Smooth muscle cell of the brain vasculature (primary cell): Measurements from ENCODE around the gene AADACL3.

Source experiments
- DNase-seq: peaks from one replicate; pipeline ENCODE4 v3.0.0-alpha.2; 2012; ENCODE audit warnings: low read depth, low spot score

Gene AADACL3

DNA sequence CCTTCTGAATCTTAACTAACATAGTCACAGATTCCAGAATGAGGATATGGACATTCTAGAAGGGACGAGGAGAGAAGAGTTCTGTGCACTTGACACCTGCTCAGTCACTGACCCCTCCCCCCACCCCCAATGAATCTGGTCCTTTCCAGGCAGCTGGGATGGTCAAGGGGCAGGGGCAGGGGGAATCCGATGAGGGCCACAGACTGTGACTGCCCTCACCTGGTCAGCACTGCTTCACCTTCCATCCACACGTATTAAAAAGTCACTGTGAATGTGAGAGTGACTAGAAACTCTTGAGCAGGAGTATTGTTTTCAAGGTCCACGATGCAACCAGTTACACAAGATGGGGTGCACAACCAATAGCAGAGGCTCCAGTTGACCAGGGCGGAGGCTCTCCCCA, 48.1 kb downstream of the AADACL3 start:
- DNase-seq = no peak

DNA sequence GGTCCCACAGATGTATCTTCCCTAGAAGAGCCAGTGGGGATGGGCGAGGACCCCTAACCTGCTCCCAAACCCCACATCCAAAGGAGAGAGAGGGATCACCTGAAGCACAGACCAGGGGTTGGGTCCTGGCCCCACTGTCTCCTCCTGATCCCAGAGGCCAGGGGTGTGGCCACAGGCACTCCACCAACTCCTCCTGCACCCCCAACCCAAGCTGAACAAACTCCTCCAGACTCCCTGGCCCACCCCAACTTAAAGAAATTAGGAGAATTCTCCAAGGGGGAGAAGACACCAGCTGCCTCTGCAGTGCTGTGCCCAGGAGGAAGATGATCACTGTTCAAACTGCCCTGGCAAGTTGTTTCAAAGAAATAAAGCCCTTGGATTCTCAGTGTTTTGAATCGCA, 53.1 kb downstream of the AADACL3 start:
- DNase-seq = no peak

DNA sequence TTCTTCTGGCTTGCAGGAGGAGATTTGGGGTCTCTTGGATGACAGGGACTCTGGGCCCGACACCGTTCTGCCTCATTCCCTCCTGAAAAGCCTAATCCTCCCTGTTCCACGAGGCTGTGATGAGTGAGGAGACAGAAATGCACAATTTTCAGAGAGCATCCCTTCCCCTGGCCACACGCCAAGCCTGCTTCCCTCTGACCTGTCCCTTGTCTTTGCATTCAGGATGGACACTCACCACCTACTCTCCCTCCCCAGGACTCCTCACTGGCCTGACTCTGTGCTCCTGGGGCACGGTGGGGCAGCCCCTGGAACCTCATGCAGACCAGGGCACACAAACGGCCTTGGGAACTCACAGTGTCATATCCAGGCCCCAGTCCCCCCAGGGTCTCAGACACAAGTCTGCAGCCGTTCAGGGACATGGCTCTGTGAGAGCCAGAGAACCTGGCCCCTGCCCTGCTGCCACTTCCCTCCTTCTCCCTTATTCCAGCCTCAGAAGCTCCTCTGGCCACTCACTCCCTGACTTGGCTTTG, 54.1 kb downstream of the AADACL3 start:
- no peak for DNase-seq

DNA sequence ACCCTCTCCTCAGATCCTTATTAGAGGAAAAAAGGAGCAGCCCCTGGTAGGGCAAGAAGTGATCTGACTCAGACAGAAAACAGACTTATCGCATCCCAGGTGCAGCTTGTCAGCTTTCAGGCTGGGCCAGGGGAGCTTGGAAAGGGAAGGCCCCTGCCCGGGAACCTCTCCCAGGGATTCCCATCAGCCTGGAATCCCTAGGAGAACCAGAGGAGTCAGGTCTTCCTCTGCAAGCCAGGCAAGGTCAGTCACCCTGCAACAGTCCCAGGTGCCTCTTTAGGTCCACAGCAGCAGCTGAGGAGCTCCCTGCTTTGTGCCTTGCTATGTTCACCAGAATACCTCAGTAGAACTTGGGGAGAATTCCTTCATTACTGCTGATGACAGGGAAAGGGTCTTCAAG, 54.7 kb downstream of the AADACL3 start:
- no peak for DNase-seq

DNA sequence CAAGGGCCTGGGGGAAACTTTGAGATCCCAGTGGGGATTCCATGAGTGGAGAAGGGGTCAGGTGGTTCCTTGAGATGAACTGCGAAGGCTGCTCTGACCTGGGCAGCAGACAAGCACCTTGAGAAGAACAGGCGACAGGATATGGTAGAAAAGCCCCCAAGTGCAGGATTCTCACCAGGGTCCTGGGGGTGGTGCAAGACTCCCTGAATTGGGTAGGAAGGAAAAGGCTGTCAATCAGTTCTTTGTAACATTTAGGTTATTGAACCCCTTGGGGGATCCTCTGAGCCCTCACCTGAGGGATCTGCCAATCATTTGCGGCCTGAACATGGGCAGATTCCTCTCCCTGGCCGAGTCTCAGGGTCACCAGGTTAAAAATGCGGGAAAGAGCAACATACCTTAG, 55.3 kb downstream of the AADACL3 start:
- DNase-seq = no peak

DNA sequence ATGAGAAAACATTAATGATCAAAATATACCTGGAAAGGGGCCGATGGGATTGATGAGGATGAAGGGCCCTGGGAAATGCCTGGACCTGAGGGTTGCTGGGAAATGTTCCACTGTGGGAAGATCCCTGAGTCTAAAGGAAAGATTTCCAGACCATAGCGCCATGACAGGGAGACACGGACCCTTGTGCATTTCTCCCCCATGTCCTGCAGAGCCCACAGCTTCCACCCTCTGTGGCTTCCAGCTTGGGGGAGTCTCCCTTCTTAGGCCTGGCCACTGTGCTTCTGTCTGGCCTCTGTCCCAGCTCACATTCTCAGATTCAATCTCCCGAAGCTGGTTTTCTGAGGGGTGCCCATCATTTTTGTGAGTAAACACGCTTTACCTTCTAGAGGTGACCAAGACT, 56.6 kb downstream of the AADACL3 start:
- DNase-seq = no peak

DNA sequence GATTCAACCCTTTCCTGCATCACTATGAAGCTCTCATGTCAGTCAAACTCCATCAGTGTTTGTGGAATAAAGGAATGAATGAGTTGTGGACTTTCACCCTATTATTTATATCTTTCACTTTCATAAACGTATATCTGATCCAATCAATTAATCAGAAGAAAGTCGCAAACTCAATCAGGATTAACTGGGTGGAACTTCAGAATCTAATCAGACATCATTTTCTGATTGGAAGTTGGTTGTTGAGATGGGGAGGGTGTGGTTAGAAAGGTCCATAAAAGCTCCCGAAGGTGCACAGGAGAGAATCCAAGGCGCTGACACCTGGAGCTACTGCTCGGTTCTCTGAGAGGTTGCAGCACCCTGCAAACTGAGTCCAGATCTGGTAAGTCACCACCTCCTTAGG, 57.5 kb downstream of the AADACL3 start, which contains the start of gene PRAMEF12:
PRAMEF12 (plus strand) TSS at position 301 of the 400 bp plus-strand sequence. CDS start 1,130 bp downstream, outside the sequence.
- DNase-seq = no peak

DNA sequence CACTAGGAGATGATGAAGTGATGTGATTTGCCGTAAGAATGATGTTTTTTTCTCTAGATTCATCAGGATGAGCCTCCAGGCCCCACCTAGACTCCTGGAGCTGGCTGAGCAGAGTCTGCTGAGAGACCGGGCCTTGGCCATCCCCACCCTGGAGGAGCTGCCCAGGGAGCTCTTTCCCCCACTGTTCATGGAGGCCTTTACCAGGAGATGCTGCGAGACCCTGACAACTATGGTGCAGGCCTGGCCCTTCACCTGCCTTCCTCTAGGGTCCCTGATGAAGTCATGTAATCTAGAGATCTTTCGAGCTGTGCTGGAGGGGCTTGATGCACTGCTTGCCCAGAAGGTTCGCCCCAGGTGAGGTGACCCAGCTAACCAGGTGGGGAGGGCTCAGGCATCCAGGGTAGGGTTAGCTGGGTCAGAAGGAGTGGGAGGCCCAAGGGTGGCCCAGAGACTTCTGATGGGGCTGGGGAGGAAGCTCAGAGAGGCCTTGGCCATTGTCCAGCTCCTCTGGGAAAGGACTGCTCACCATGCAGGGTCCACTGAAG, 59.0 kb downstream of the AADACL3 start:
- DNase-seq = no peak

DNA sequence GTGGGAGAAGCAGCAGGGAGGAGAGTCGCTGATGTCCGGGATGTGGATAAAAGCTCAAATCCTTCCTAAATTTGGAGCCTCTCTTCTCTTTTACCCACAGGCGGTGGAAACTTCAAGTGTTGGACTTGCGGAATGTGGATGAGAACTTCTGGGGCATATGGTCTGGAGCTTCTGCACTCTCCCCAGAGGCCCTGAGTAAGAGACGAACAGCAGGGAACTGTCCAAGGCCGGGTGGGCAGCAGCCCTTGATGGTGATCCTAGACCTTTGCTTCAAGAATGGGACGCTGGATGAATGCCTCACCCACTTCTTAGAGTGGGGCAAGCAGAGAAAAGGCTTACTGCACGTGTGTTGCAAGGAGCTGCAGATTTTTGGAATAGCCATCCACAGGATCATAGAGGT, 59.5 kb downstream of the AADACL3 start:
- DNase-seq = no peak

DNA sequence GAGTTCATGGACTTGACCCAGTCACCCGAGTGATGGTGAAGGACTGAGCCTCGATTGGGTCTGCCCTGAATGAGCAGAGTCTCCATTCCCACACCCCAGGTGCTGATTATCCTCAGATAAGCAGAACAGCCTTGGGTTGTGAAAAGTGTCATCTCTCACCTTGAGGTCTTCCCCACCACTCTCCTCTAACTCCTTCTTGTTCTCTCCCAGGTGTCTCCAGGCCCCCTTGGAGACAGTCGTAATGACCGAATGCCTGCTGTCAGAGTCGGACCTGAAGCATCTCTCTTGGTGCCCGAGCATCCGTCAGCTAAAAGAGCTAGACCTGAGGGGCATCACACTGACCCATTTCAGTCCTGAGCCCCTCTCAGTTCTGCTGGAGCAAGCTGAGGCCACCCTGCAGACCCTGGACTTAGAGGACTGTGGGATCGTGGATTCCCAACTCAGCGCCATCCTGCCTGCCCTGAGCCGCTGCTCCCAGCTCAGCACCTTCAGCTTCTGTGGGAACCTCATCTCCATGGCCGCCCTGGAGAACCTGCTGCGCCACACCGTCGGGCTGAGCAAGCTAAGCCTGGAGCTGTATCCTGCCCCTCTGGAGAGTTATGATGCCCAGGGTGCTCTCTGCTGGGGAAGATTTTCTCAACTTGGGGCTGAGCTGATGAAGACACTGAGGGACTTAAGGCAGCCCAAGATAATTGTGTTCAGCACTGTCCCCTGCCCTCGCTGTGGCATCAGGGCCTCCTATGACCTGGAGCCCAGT, 61.1 kb downstream of the AADACL3 start:
- DNase-seq = no peak
